T-helper 2 cell treated with Interferon-gamma antibody and Interleukin-4, amounts not matched to agents 5 μg/mL and 100 μg/mL, for 36 hours (primary cell): ENCODE measurements around the gene PARP6.
"Not testable (repeated sequence)": the region's sequence is repeated elsewhere in the genome, so short reads cannot be mapped to it uniquely, and the experiment has no call there.

ENCODE experiments used
- DNase-seq: peaks from one replicate; pipeline ENCODE4 v3.0.0; 2021; ENCODE audit warnings: low spot score
- H3K27ac Mint-ChIP-seq: one replicate; pipeline ENCODE4 v1.8.0; 2021; ENCODE audit warnings: mild to moderate bottlenecking, mixed read lengths
- H3K27me3 Mint-ChIP-seq: one replicate; pipeline ENCODE4 v1.8.0; 2021; ENCODE audit warnings: low read depth, mixed read lengths
- H3K36me3 Mint-ChIP-seq: one replicate; pipeline ENCODE4 v1.8.0; 2021; ENCODE audit warnings: low read depth, mixed read lengths
- H3K4me1 Mint-ChIP-seq: one replicate; pipeline ENCODE4 v1.8.0; 2021; ENCODE audit warnings: low read depth, mixed read lengths
- H3K4me3 Mint-ChIP-seq: one replicate; pipeline ENCODE4 v1.8.0; 2022; ENCODE audit warnings: mild to moderate bottlenecking, moderate library complexity, mixed read lengths
- H3K9me3 Mint-ChIP-seq: one replicate; pipeline ENCODE4 v1.8.0; 2021; ENCODE audit warnings: mixed read lengths

Gene PARP6

DNA sequence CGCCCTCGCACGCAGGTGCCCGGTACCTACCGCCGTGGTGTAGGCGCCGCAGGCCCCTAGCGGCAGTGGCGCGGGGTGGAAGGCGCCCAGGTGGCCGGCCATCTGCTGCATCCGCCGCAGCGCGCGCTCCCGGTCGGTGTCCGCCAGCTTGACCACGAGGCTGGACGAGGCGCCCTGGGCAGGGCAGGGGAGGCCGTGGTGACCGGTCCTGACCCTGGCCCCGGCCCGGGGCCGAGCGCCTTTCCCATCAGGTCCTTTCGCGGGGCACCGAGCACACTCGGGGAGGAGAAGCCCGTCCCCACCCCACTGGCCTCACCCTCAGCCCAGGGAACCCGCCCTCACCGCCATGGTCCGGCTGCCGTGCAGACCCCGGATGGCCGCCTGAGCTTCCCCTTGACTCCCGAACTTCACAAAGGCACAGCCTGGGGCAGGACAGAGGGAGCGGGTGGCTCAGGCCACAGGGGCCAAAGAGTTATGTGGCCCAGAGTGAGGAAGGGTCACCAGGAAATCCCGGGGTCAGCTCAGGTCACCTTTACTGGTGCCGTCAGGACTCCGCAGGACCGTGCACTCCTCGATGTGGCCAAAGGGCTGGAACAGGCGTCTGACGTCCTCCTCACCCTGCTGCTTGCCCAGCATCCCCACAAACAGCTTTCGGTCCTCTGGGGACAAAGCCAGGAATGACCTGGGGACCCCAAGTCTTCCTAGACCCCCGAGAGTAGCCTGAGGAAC lies 17.4 kb upstream of the PARP6 start:
- Mint-ChIP-seq H3K4me1 (no peaks in the 10 kb centered on the region), H3K9me3 (no peaks in the 10 kb centered on the region), H3K27ac (no peak overlapping the region), H3K27me3 (no peaks in the 10 kb centered on the region), H3K4me3 (no peak overlapping the region), H3K36me3 (no peaks in the 10 kb centered on the region)
- no peak for DNase-seq

DNA sequence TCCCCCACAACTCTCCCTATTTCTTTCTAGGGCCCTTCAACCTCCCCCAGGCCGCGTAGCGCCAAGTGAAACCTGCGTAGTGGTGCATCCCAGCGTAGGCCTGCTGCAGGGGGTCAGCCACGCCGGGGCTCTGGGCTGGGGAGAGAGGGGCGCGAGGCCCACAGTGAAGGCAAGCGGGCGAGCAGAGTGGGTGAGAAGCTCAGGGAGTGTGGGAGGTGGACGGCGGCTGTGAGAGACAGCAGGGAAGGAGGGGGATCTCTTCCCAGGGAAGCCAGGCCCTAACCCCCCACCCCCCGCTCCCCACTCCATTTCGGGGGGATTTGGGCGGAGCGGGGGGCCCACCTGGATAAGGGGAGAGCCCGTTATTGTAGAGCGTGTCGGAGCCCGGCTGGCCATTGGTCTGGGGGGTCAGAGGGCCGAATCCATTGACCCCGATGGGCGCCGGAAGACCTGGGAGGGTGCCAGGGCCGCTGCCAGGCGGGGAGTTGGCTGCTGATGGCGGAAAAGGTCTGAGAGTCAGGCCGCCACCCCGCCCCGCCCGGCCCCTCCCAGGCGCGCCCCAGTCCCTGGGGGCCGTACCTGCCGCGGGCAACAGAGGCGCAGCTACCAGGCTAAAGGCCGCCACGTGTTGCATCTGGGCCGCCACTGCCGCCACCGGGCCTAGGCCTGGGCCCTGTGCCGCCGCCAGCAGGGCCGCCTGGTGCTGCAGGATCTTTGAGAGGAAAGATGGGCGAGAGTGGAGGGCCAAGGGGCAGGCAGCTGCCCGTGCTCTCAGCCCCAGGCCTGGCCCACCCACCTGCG lies 16.6 kb upstream of the PARP6 start:
- no peaks in the 10 kb centered on the region for H3K27me3 Mint-ChIP-seq
- H3K9me3 Mint-ChIP-seq, result no peaks in the 10 kb centered on the region
- no peaks in the 10 kb centered on the region for H3K36me3 Mint-ChIP-seq
- DNase-seq, result no peak
- H3K4me1 Mint-ChIP-seq, result no peaks in the 10 kb centered on the region
- H3K4me3 Mint-ChIP-seq, result no peak overlapping the region
- no peak overlapping the region for H3K27ac Mint-ChIP-seq

DNA sequence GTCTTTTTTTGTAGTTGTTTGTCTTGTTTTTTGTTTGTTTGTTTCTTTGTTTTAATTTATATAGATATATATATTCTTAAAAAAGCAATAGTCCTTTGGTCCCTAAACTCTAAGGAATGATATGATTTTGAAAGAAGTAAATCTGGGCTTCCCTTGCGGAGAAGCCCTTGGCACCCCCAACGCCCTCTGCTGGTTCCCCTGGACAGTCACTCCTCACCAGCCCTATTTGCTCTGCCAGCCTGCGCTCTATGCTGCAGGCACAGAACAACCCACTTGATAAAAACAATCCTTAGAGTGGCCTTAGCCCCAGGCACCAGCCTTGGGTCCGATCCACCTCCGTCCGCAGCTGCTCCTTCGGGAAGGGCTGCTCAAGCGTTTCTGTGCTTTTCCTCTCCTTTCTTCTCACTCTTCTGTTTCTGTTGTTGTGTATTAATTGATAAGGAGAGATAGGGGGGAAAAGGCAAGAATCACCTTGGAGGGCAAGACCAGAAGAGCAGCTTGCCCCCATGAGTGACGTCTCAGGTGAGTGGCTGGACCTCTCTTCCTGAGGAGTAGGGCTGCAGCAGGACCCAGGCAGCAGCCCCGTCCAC lies 13.7 kb upstream of the PARP6 start:
- Mint-ChIP-seq H3K9me3 (no peaks in the 10 kb centered on the region), H3K4me3 (no peak overlapping the region), H3K36me3 (no peaks in the 10 kb centered on the region), H3K27ac (no peak overlapping the region), H3K27me3 (no peaks in the 10 kb centered on the region), H3K4me1 (no peaks in the 10 kb centered on the region)
- DNase-seq, result peak; percentile 10

GRCh38 chr15:72285402-72285801 lies 13.0 kb upstream of the PARP6 start:
- no peak for DNase-seq
- Mint-ChIP-seq H3K27ac (no peak overlapping the region), H3K9me3 (no peaks in the 10 kb centered on the region), H3K4me3 (no peak overlapping the region), H3K27me3 (no peaks in the 10 kb centered on the region), H3K4me1 (no peaks in the 10 kb centered on the region), H3K36me3 (no peaks in the 10 kb centered on the region)

DNA sequence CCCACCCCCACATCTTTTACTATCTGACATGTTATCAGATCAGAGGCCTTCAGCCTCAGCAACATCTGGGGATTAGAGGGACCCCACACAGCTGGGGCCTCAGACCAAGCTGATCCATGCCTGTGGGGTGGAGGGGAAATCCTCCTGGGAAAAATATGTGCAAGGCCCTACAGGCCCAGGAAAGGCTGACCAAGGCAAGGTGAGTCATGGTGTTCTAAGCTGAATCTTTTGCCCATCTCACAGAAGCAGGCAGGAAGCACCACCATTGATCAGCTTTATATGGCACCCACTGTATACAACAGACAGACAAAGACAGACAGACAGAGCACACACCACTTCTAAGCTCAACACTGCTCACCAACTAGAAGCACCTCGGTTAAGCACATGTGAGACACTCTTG lies 12.4 kb upstream of the PARP6 start:
- no peaks in the 10 kb centered on the region for H3K9me3 Mint-ChIP-seq
- no peak overlapping the region for H3K27ac Mint-ChIP-seq
- no peaks in the 10 kb centered on the region for H3K36me3 Mint-ChIP-seq
- DNase-seq, result no peak
- H3K27me3 Mint-ChIP-seq, result no peaks in the 10 kb centered on the region
- H3K4me3 Mint-ChIP-seq, result no peak overlapping the region
- no peaks in the 10 kb centered on the region for H3K4me1 Mint-ChIP-seq

DNA sequence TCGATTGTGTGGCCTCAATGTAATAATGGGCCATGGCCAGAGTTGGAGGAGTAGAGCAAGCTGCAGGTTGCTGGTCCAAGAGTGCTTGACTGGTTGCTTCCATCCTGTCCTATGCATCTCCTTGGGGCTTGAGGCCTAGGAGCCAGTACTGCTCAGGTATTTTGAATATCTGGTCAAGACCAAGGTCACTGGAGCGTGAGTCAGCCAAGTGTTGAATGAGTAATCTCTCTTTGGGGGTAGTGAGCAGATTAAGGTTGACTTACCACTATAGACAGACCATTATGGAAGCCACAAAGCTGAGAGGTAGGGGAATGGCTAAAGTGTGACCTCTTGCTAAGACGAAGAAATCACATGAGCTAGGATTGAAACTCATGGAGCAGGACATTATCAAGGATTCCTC lies 9.4 kb upstream of the PARP6 start:
- Mint-ChIP-seq H3K4me3 (no peak overlapping the region), H3K9me3 (no peaks in the 10 kb centered on the region), H3K27me3 (peaks cover 3% of the 10 kb centered on the region), H3K36me3 (no peaks in the 10 kb centered on the region), H3K27ac (no peak overlapping the region), H3K4me1 (no peaks in the 10 kb centered on the region)
- no peak for DNase-seq

DNA sequence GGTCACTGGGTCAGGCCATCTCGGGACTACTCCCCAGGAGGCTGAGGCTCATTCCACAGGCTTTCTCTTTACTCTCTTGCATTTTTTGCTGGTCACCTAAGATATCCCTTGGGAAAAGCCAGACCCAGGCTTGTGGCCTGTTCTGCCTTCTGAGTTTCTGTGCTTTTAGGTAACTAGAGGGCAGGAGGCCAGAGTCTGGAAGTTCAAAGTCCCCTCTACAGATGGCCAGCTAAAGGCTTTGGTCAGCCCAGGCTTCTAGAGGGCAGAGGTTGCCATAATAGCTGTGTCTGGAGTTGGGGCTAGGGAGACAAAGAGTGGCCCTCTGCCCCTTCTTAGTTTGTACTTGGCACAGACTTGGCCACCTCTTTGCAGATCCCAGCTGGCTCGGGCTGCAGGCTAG lies 8.4 kb upstream of the PARP6 start:
- Mint-ChIP-seq H3K4me3 (no peak overlapping the region), H3K4me1 (no peaks in the 10 kb centered on the region), H3K27ac (no peak overlapping the region), H3K9me3 (no peaks in the 10 kb centered on the region), H3K36me3 (no peaks in the 10 kb centered on the region), H3K27me3 (peaks cover 5% of the 10 kb centered on the region)
- no peak for DNase-seq

GRCh38 chr15:72278737-72279136 lies 6.4 kb upstream of the PARP6 start:
- Mint-ChIP-seq H3K4me1 (peaks cover 2% of the 10 kb centered on the region), H3K27me3 (peaks cover 5% of the 10 kb centered on the region), H3K27ac (no peak overlapping the region), H3K9me3 (no peaks in the 10 kb centered on the region), H3K4me3 (no peak overlapping the region), H3K36me3 (no peaks in the 10 kb centered on the region)
- DNase-seq, result no peak

DNA sequence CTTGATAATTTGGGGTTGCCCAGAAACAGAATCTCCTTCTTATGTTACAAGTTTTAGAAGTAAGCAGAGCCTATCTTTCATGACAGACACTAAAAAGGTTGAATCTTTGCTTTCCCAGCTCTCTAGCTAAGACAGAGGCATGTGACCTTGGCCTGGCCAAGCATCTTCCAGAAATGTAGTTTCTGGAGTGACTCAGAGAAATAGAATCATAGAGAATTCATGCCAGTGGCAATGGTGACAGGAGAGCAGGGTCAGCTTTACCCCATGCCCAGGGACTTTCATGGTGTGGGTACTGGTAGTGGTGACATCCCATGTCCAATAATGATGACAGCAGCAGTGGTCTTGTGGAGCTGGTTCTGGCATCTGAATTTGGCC lies 4.0 kb upstream of the PARP6 start:
- peaks cover 5% of the 10 kb centered on the region for H3K27me3 Mint-ChIP-seq
- no peaks in the 10 kb centered on the region for H3K36me3 Mint-ChIP-seq
- no peak for DNase-seq
- H3K4me3 Mint-ChIP-seq, result no peak overlapping the region
- no peaks in the 10 kb centered on the region for H3K9me3 Mint-ChIP-seq
- no peak overlapping the region for H3K27ac Mint-ChIP-seq
- H3K4me1 Mint-ChIP-seq, result peaks cover 16% of the 10 kb centered on the region

DNA sequence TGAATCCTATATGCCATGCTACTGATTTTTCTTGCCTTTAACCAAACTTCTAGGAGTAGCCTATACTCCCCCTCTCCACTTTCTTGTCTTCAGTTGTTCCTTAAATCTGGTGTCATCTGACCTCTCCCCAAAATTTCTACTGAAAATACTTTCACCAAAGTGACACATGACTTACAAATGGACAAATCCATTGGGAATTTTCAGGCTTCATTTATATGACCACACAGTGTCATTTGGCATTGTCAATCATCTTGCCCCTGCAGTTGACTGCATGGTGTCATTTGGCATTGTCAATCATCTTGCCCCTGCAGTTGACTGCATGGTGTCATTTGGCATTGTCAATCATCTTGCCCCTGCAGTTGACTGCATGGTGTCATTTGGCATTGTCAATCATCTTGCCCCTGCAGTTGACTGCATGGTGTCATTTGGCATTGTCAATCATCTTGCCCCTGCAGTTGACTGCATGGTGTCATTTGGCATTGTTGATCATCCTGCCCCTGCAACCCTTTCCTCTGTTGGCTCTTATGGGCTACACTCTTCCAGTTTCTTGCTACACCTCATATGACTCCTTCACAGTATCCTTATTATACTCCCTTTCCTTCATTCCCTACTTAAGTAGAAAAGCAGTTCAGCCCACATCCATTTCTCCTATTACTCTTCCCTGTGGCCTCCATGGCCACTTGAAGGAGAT lies 3.4 kb upstream of the PARP6 start:
- H3K4me1 Mint-ChIP-seq, result peaks cover 22% of the 10 kb centered on the region
- H3K27ac Mint-ChIP-seq, H3K4me3 Mint-ChIP-seq: not testable (repeated sequence)

DNA sequence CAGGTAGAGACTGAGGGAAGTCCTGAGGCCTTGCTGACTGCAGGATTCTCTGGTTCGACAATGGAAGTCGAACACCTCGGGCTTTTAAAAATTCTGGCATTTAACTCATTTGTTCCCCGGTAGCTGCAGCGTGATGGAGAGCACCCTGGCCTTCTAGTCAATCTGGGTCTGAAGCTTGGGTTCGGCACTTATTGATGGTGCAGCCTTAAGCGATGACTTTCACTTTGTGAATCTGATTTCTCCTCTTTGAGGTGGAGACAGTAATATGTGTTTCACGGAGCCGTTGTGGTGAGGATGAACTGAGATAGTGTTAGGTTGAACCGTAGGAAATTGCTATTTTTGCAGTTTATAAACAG lies 621 bp upstream of the PARP6 start:
- Mint-ChIP-seq H3K36me3 (peaks cover 5% of the 10 kb centered on the region), H3K27ac (peak overlapping the region; percentile 86), H3K27me3 (peaks cover 3% of the 10 kb centered on the region), H3K4me3 (peak overlapping the region; percentile 86), H3K9me3 (no peaks in the 10 kb centered on the region), H3K4me1 (peaks cover 29% of the 10 kb centered on the region)
- DNase-seq, result no peak

More for the DNA sequence above, 3.4 kb upstream of the PARP6 start:
- not testable (repeated sequence) for H3K27me3 Mint-ChIP-seq, H3K36me3 Mint-ChIP-seq, H3K9me3 Mint-ChIP-seq, DNase-seq

GRCh38 chr15:72271895-72272212 lies 500 bp downstream of the PARP6 start:
- Mint-ChIP-seq H3K27me3 (peaks cover 3% of the 10 kb centered on the region), H3K36me3 (peaks cover 9% of the 10 kb centered on the region), H3K9me3 (no peaks in the 10 kb centered on the region), H3K27ac (peak overlapping the region; percentile 90), H3K4me3 (peak overlapping the region; percentile 93), H3K4me1 (peaks cover 29% of the 10 kb centered on the region)
- no peak for DNase-seq

DNA sequence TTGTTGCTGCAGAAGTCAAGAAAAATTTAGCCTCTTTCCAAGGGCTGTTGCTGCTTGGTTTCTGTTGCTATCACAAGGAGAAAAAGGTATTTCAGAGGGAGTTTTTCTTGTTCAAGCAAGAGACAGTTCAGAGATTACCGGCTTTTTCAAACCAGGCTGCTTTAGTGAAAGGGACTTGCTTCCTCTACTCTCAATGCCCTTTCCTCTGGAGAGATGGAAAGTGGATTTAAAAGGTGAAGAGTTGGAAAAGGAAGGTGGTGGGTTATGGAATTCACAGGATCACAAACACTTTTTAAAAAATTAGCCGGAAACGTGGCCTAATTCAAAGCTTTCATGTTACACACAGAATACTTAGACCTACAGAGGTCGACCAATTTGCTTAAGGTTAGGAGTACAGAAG lies 1.1 kb downstream of the PARP6 start:
- no peak for DNase-seq
- Mint-ChIP-seq H3K27me3 (peaks cover 3% of the 10 kb centered on the region), H3K9me3 (no peaks in the 10 kb centered on the region), H3K36me3 (peaks cover 14% of the 10 kb centered on the region), H3K4me3 (peak overlapping the region; percentile 93), H3K4me1 (peaks cover 29% of the 10 kb centered on the region), H3K27ac (peak overlapping the region; percentile 90)

DNA sequence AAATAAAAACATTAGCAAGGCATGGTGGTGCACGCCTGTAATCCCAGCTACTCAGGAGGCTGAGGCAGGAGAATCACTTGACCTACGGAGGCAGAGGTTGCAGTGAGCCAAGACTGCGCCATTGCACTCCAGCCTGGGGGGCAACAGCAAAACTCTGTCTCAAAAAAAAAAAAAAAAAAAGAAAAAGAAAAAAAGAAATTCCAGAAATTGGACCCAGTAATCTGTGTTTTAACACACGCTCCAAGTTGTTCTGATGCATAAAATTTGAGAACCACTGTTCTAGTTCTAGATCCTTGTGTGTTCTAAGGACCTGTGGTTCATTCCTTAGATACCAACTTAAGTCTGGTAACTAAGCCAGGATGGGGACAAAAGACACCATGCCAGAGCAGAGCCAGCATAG lies 2.6 kb downstream of the PARP6 start:
- H3K27ac Mint-ChIP-seq, result no peak overlapping the region
- peaks cover 29% of the 10 kb centered on the region for H3K4me1 Mint-ChIP-seq
- no peaks in the 10 kb centered on the region for H3K9me3 Mint-ChIP-seq
- no peaks in the 10 kb centered on the region for H3K27me3 Mint-ChIP-seq
- no peak for DNase-seq
- peaks cover 22% of the 10 kb centered on the region for H3K36me3 Mint-ChIP-seq
- H3K4me3 Mint-ChIP-seq, result no peak overlapping the region
